ENCODE measurements around the gene TRIM59. TPM values are rescaled to one million over a fixed set of nuclear protein-coding genes. Genes with fewer than 3 reads are reported as not detected.
A peak's percentile ranks its signal among the peaks of the same experiment; 100 is the strongest.

The TRIM59 gene
- polyA plus RNA-seq, 1 of the 3 experiments (the other 2 are of a cell fraction): 4.1 TPM

DNA sequence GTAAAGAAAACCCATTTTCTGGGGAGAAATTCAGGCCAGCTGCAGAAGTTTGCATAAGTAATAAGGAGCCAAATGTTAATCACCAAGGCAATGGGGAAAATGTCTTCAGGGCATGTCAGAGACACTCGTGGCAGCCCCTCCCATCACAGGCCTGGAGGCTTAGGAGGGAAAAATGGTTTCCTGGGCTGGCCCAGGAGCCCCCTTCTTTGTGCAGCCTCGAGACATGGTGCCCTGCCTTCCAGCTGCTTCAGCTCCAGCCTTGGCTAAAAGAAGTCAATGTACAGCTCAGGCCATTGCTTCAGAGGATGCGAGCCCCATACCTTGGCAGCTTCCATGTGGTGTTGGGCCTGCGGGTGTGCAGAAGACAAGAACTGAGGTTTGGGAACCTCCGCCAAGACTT lies 20.6 kb upstream of the TRIM59 start (continued):
- TF ChIP-seq, protein P1, sequence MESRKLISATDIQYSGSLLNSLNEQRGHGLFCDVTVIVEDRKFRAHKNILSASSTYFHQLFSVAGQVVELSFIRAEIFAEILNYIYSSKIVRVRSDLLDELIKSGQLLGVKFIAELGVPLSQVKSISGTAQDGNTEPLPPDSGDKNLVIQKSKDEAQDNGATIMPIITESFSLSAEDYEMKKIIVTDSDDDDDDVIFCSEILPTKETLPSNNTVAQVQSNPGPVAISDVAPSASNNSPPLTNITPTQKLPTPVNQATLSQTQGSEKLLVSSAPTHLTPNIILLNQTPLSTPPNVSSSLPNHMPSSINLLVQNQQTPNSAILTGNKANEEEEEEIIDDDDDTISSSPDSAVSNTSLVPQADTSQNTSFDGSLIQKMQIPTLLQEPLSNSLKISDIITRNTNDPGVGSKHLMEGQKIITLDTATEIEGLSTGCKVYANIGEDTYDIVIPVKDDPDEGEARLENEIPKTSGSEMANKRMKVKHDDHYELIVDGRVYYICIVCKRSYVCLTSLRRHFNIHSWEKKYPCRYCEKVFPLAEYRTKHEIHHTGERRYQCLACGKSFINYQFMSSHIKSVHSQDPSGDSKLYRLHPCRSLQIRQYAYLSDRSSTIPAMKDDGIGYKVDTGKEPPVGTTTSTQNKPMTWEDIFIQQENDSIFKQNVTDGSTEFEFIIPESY (IDR thresholded peaks at IDR 0.05; ENCODE audit: borderline replicate concordance, low read depth): no peak
- TF ChIP-seq POLR2AphosphoS5 (IDR thresholded peaks at IDR 0.05; ENCODE audit: low read depth, low read length): no peak

- TF ChIP-seq MAX (IDR thresholded peaks at IDR 0.05; ENCODE audit: low read depth) (no peak), RFX5 (IDR thresholded peaks at IDR 0.05; ENCODE audit: low read length) (no peak), PBX3 (IDR thresholded peaks at IDR 0.05) (peak; percentile 4; the same call in 1 of the 2 replicates), SIN3A (IDR thresholded peaks at IDR 0.05; ENCODE audit: borderline replicate concordance, low read depth, low read length) (no peak), SMC3 (IDR thresholded peaks at IDR 0.05; ENCODE audit: low read depth, low read length) (no peak)
- TF ChIP-seq, protein P1 (IDR thresholded peaks at IDR 0.05; ENCODE audit: borderline replicate concordance, low read depth): no peak
- TF ChIP-seq, protein P2, sequence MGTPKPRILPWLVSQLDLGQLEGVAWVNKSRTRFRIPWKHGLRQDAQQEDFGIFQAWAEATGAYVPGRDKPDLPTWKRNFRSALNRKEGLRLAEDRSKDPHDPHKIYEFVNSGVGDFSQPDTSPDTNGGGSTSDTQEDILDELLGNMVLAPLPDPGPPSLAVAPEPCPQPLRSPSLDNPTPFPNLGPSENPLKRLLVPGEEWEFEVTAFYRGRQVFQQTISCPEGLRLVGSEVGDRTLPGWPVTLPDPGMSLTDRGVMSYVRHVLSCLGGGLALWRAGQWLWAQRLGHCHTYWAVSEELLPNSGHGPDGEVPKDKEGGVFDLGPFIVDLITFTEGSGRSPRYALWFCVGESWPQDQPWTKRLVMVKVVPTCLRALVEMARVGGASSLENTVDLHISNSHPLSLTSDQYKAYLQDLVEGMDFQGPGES (IDR thresholded peaks at IDR 0.05; ENCODE audit: low read depth, low read length): no peak
- TF ChIP-seq, protein P3, sequence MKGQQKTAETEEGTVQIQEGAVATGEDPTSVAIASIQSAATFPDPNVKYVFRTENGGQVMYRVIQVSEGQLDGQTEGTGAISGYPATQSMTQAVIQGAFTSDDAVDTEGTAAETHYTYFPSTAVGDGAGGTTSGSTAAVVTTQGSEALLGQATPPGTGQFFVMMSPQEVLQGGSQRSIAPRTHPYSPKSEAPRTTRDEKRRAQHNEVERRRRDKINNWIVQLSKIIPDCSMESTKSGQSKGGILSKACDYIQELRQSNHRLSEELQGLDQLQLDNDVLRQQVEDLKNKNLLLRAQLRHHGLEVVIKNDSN (IDR thresholded peaks at IDR 0.05; ENCODE audit: borderline replicate concordance, low read depth): no peak
- H3K4me2 ChIP-seq: no peak overlapping the region
Measured at GRCh38 chr3:160464971-160465370, 15.4 kb upstream of the TRIM59 start.

More at GRCh38 chr3:160464971-160465370, 15.4 kb upstream of the TRIM59 start:
- no peaks in the 10 kb centered on the region for H4K20me1 ChIP-seq (ENCODE audit: insufficient read depth)
- no peak overlapping the region for H3K4me3 ChIP-seq (ENCODE audit: low read depth in 2 of 2, low read length in 1 of 2)
- POLR2A ChIA-PET: no interaction called here
- DNase-seq: no peak
- no peak overlapping the region for H3K27ac ChIP-seq (ENCODE audit: low read depth in 2 of 2, low read length in 1 of 2)
- WGBS (ENCODE audit: low lambda C conversion rate): 83% methylated on average over 1 of the region's 1 CpG
- no peaks in the 10 kb centered on the region for H3K79me2 ChIP-seq (ENCODE audit: insufficient read depth)
- H3K9me2 ChIP-seq: no peaks in the 10 kb centered on the region
- CTCF ChIA-PET: interaction anchor here (0.9 to 1.4 kb wide), 2 partner anchors 9 to 52 kb away, joined by 3 read pairs; no protein-coding TSS in a partner anchor
- H3F3A ChIP-seq (replicated peaks; ENCODE audit: insufficient read depth): no peaks in the 10 kb centered on the region
- no peaks in the 10 kb centered on the region for H3K9me3 ChIP-seq
- no peak overlapping the region for H3K9ac ChIP-seq
- H3K36me3 ChIP-seq (replicated peaks in 1 of 2; ENCODE audit: control insufficient read depth in 1 of 2, insufficient read depth in 2 of 2, low read length in 1 of 2): no peaks in the 10 kb centered on the region
- no peaks in the 10 kb centered on the region for H3K27me3 ChIP-seq (ENCODE audit: insufficient read depth)
- no peak overlapping the region for H2AFZ ChIP-seq (ENCODE audit: low read depth)
- H3K4me1 ChIP-seq (ENCODE audit: control insufficient read depth in 1 of 2, insufficient read depth in 2 of 2, low read depth in 1 of 2, low read length in 1 of 2): no peaks in the 10 kb centered on the region
